ENCODE measurements around the gene MRPL14.
A peak's percentile ranks its signal among the peaks of the same experiment; 100 is the strongest.

The MRPL14 gene

GRCh38 chr6:44127186-44128019, at the start of gene MRPL14, which contains the start of gene TMEM63B:
MRPL14 (minus strand) TSS chr6:44127452; CDS start chr6:44116611, 10,841 bp downstream.
TMEM63B (plus strand) TSS chr6:44127554; CDS start chr6:44134585, 7,031 bp downstream.
- no peak for DNase-seq (ENCODE audit: low read depth)

GRCh38 chr6:44176130-44176761, 49.0 kb upstream of the MRPL14 start:
- no peak for DNase-seq (ENCODE audit: low read depth)

- peak; percentile 52 for DNase-seq (ENCODE audit: low read depth)
Observed at GRCh38 chr6:44172731-44173500, 45.7 kb upstream of the MRPL14 start.

GRCh38 chr6:44171899-44172546, 44.8 kb upstream of the MRPL14 start:
- no peak for DNase-seq (ENCODE audit: low read depth)

- DNase-seq (ENCODE audit: low read depth): no peak
Observed at GRCh38 chr6:44169886-44170570, 42.8 kb upstream of the MRPL14 start.

- no peak for DNase-seq (ENCODE audit: low read depth)
Observed at GRCh38 chr6:44169154-44169553, 41.9 kb upstream of the MRPL14 start.

GRCh38 chr6:44167567-44167966, 40.3 kb upstream of the MRPL14 start:
- no peak for DNase-seq (ENCODE audit: low read depth)

- DNase-seq (ENCODE audit: low read depth): no peak
Observed at GRCh38 chr6:44166591-44167184, 39.4 kb upstream of the MRPL14 start.

GRCh38 chr6:44166116-44166515, 38.9 kb upstream of the MRPL14 start:
- no peak for DNase-seq (ENCODE audit: low read depth)

- DNase-seq (ENCODE audit: low read depth): no peak
Observed at GRCh38 chr6:44162876-44163625, 35.8 kb upstream of the MRPL14 start.

- DNase-seq (ENCODE audit: low read depth): no peak
Observed at GRCh38 chr6:44161997-44162338, 34.7 kb upstream of the MRPL14 start.

GRCh38 chr6:44158770-44159228, 31.5 kb upstream of the MRPL14 start, which contains the start of gene CAPN11:
CAPN11 (plus strand) TSS chr6:44158820; CDS start chr6:44158849, 29 bp downstream.
- DNase-seq (ENCODE audit: low read depth): no peak

- no peak for DNase-seq (ENCODE audit: low read depth)
Observed at GRCh38 chr6:44157152-44157521, 29.9 kb upstream of the MRPL14 start.

- no peak for DNase-seq (ENCODE audit: low read depth)
Observed at GRCh38 chr6:44156494-44157151, 29.4 kb upstream of the MRPL14 start.

- no peak for DNase-seq (ENCODE audit: low read depth)
Observed at GRCh38 chr6:44154067-44154466, 26.8 kb upstream of the MRPL14 start.

GRCh38 chr6:44152533-44152932, 25.3 kb upstream of the MRPL14 start:
- no peak for DNase-seq (ENCODE audit: low read depth)

- DNase-seq (ENCODE audit: low read depth): no peak
Observed at GRCh38 chr6:44152109-44152461, 24.8 kb upstream of the MRPL14 start.

- no peak for DNase-seq (ENCODE audit: low read depth)
Observed at GRCh38 chr6:44151348-44152108, 24.3 kb upstream of the MRPL14 start.

- DNase-seq (ENCODE audit: low read depth): no peak
Observed at GRCh38 chr6:44150317-44150917, 23.2 kb upstream of the MRPL14 start.

Measured in HS-27A (cell line).